SK-N-SH treated with all-trans-retinoic acid at 6 μM for 48 hours (cell line): ENCODE results near the gene AADAT.

Experiments
- GLIS3 ChIP-seq: fragments of 250-450 bp; sonication (Bioruptor Pico); IDR thresholded peaks from 2 replicates; pipeline ENCODE4 v1.5.0; 2020; ENCODE audit warnings: mild to moderate bottlenecking, moderate library complexity
- PATZ1 ChIP-seq: fragments of 250-450 bp; sonication (Bioruptor Pico); IDR thresholded peaks from 2 replicates; pipeline ENCODE4 v1.8.0; 2020; ENCODE audit warnings: mild to moderate bottlenecking, moderate library complexity, borderline replicate concordance
- ZC3H10 ChIP-seq: fragments of 250-450 bp; sonication (Bioruptor Pico); IDR thresholded peaks from 2 replicates; pipeline ENCODE4 v1.5.1; 2021; ENCODE audit warnings: mild to moderate bottlenecking, moderate library complexity
- ZNF70 ChIP-seq: fragments of 450-650 bp; formaldehyde crosslinking; IDR thresholded peaks from 2 replicates; pipeline ENCODE4 v1.5.0; 2020; ENCODE audit warnings: mild to moderate bottlenecking, moderate library complexity
- ZNF8 ChIP-seq: fragments of 450-650 bp; formaldehyde crosslinking; IDR thresholded peaks from 2 replicates; pipeline ENCODE4 v1.5.0; 2020; ENCODE audit warnings: mild to moderate bottlenecking, moderate library complexity

- TF ChIP-seq ZC3H10 (CRISPR knock-in tag) (no peak), PATZ1 (CRISPR knock-in tag) (no peak), GLIS3 (no peak), ZNF8 (CRISPR knock-in tag) (no peak), ZNF70 (CRISPR knock-in tag) (no peak)
Measured at GRCh38 chr4:170038232-170038631, 51.5 kb downstream of the AADAT start.
